Measurements from ENCODE around the gene CNPY2.

GRCh38 chr12:56311003-56311402 is 4.8 kb downstream of the CNPY2 start:
- no peak for TF ChIP-seq CTCF (IDR thresholded peaks at IDR 0.05)
- no peak for TF ChIP-seq POLR2A (IDR thresholded peaks at IDR 0.05)
